Esophagus squamous epithelium (tissue), 4 donors: ENCODE results near the gene STX10.

Experiments
- POLR2A ChIP-seq, 4 donors: fragments of 450-650 bp; IDR thresholded peaks; one replicate each; pipeline ENCODE4 v1.6.1; 2017; ENCODE audit warnings: antibody characterized with exemption in 4 of 4, mild to moderate bottlenecking in 4 of 4, moderate library complexity in 3 of 4
- TF ChIP-seq, protein P1 (sequence below), 6 experiments: fragments of 450-650 bp in 4 of 6; fragments of 200-600 bp in 2 of 6; sonication (generic) in 2 of 6; IDR thresholded peaks; one replicate each; pipeline ENCODE4 v1.5.1; 2016 to 2019; ENCODE audit warnings: antibody characterized with exemption in 6 of 6, mild to moderate bottlenecking in 4 of 6, moderate library complexity in 4 of 6

DNA sequence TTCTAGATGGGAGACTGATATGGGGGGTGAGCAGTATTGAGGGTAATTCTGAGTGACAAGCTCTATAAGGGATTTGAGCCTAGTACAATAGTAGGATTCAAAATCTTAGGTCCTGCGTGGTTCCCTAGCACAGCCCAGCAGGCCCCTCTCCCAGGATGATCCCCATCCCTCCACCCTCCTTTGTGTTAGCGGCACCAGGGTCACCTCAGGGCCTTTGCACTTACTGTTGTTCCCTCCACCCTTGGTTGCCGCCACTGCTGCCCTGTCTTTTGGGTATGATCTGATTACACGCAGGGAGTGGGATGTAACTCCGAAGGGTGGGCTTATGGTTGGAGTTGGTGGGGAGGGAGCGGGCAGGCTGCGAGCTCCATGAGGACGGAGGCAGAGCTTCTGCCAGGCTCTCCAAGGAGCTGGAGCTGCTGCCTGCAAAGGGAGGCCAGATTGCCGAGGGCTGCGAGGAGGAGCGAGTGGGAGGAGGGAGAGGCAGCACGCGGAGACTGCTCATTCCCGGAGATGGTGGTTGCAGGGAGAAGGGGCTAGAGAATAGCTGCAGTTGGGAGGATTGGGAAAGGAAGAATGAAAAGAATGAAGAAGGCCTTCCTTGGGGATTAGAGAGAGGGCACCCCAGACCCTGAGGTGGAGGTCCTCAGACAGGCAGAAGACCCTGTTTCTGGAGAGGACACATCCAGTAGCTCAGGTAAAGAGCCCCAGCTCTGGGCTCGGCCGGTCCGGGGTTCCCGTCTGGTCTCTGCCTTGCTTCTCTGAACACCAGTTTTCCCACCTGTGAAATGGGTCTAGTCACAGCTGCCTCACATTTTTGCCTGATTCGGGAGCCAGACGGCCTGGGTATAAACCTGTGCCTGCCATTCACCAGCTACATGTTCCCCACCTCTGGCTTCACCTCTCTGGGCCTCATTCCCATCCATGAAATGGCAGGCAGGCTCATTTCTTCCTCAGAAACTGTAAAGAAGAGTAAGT lies 26.9 kb downstream of the STX10 start:
- TF ChIP-seq POLR2A (IDR thresholded peaks at IDR 0.05) = no peak
- TF ChIP-seq, protein P1, sequence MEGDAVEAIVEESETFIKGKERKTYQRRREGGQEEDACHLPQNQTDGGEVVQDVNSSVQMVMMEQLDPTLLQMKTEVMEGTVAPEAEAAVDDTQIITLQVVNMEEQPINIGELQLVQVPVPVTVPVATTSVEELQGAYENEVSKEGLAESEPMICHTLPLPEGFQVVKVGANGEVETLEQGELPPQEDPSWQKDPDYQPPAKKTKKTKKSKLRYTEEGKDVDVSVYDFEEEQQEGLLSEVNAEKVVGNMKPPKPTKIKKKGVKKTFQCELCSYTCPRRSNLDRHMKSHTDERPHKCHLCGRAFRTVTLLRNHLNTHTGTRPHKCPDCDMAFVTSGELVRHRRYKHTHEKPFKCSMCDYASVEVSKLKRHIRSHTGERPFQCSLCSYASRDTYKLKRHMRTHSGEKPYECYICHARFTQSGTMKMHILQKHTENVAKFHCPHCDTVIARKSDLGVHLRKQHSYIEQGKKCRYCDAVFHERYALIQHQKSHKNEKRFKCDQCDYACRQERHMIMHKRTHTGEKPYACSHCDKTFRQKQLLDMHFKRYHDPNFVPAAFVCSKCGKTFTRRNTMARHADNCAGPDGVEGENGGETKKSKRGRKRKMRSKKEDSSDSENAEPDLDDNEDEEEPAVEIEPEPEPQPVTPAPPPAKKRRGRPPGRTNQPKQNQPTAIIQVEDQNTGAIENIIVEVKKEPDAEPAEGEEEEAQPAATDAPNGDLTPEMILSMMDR (IDR thresholded peaks at IDR 0.05) = no peak
